ENCODE measurements around the gene DENND4B. TPM values are rescaled to one million over a fixed set of nuclear protein-coding genes. Genes with fewer than 3 reads are reported as not detected.

DENND4B gene
- total RNA-seq (100 to 1,000 TPM; 161 to 220 (median 196) TPM), total RNA-seq (93.1 to 231 (median 157) reads per million in 29 experiments)
- total RNA-seq (2013): 69.8 TPM

DNA sequence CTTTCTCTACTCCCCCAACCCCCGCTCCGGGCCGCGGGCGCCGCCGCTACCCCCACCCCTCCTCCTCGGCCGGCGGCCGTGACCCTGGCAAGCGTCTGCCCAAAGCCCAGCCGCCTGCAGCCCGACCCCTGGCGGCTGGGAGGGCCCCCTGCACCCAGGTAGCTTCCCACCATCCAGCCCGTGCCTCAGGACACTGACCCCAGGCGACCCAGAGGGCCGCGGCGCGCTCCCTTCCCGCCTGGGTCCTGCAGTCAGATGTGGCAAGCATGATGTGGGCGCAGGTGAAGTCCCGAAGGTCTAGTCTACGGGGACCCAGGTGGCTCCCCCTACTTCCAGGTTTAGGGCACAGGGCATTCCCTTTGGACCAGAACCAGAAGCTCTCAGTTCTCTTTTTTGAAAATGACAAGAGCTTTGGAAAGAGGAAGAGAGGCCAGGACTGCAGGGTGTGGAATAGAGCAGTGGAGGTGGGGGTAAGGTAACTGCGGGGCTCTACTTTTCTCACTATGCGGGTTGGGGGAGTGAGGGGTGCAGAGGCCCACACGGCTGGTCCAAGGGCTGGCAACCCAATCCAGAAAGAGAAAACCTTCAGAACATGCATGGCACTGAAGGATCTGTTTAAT is at the start of gene DENND4B:
TSS of gene DENND4B (minus strand) at position 97 of the 620 bp plus-strand sequence. CDS start 2,344 bp downstream, outside the sequence.
- 3% methylated on average over 24 of the region's 28 CpGs for WGBS (ENCODE audit: insufficient coverage)
- peak within 1 kb of the TSS; percentile 70 to 83 for H3K4me3 ChIP-seq (ENCODE audit: control insufficient read depth in 1 of 2, extremely low read depth in 1 of 2, low read length in 1 of 2)
- no peaks in the 10 kb centered on the region for H3K27me3 ChIP-seq (replicated peaks in 1 of 2; ENCODE audit: control insufficient read depth in 2 of 2, extremely low read depth in 1 of 2, insufficient read depth in 2 of 2, low read length in 1 of 2)
- Mint-ChIP-seq H3K27me3 (no peaks in the 10 kb centered on the region), H3K4me3 (peak within 1 kb of the TSS; percentile 91 to 94 (median 92)), H3K36me3 (peaks cover 23% of the 10 kb centered on the region), H3K4me1 (peaks cover 30 to 40% (median 34%) of the 10 kb centered on the region in 3 donors), H3K9me3 (no peaks in the 10 kb centered on the region), H3K27ac (peak within 1 kb of the TSS; percentile 90 to 96)
- no peaks in the 10 kb centered on the region for H3K9me3 ChIP-seq
- peak; percentile 33 to 83 (median 60) for DNase-seq
- H3K27ac ChIP-seq (ENCODE audit: low read length): peak within 1 kb of the TSS; percentile 84
- ATAC-seq (replicated peaks in 1 of 4): peak; percentile 63 to 68 (median 66)
- ChIA-PET POLR2A (interaction anchor here (0.5 to 2.6 kb wide), 4 partner anchors 10 to 41 kb away, joined by 3 to 10 read pairs (median 6); partner anchors contain the start of gene GATAD2B (in 1 of the 2)), CTCF (interaction anchor here (0.6 to 4.3 kb wide), 13 partner anchors 10 to 168 kb away, joined by 3 to 25 read pairs (median 6); partner anchors contain the start of genes CREB3L4 (in 1 of the 2), GATAD2B (in 1 of the 2), JTB (in 1 of the 2) and RPS27 (in 1 of the 2))
- H3K36me3 ChIP-seq (ENCODE audit: control insufficient read depth in 2 of 2, extremely low read depth in 1 of 2, insufficient read depth in 1 of 2, low read length in 1 of 2): peaks cover 16 to 67% of the 10 kb centered on the region in 2 donors
- peaks cover 9 to 44% of the 10 kb centered on the region in 2 experiments for H3K4me1 ChIP-seq (ENCODE audit: control insufficient read depth in 1 of 2, extremely low read depth in 1 of 2, insufficient read depth in 2 of 2, low read length in 2 of 2)

DNA sequence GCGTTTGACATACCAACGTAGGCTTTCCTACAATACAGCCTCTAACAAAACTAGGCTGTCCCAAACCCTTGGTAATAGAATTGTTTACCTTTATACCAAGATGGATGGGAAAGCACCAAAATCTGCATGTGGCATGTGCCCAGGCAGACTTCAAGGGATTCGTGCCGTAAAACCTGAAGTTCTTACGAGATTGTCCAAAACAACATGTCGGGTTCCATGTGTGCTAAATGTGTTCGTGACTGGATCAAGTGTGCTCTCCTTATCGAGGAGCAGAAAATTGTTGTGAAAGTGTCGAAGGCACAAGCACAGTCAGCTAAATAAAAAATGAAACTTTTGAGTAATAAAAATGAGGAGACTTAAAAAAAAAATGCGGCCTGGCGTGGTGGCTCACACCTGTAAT is 49.1 kb upstream of the DENND4B start:
- Mint-ChIP-seq H3K9me3 (no peaks in the 10 kb centered on the region), H3K4me3 (no peak overlapping the region), H3K27ac (peak overlapping the region in 1 of 2 donors; percentile 30), H3K27me3 (peaks cover 0 to 1% of the 10 kb centered on the region in 2 donors), H3K4me1 (peaks cover 29 to 33% (median 30%) of the 10 kb centered on the region in 3 donors), H3K36me3 (peaks cover 30% of the 10 kb centered on the region)
- DNase-seq (no peak), ATAC-seq (replicated peaks in 1 of 4) (no peak)
- Histone ChIP-seq H3K27me3 (replicated peaks in 1 of 2; ENCODE audit: control insufficient read depth in 2 of 2, extremely low read depth in 1 of 2, insufficient read depth in 2 of 2, low read length in 1 of 2) (no peaks in the 10 kb centered on the region), H3K4me3 (ENCODE audit: control insufficient read depth in 1 of 2, extremely low read depth in 1 of 2, low read length in 1 of 2) (no peak overlapping the region), H3K27ac (ENCODE audit: low read length) (no peak overlapping the region), H3K4me1 (ENCODE audit: control insufficient read depth in 1 of 2, extremely low read depth in 1 of 2, insufficient read depth in 2 of 2, low read length in 2 of 2) (peaks cover 16 to 28% of the 10 kb centered on the region in 2 experiments), H3K9me3 (no peaks in the 10 kb centered on the region), H3K36me3 (ENCODE audit: control insufficient read depth in 2 of 2, extremely low read depth in 1 of 2, insufficient read depth in 1 of 2, low read length in 1 of 2) (peaks cover 0 to 41% of the 10 kb centered on the region in 2 donors)
- WGBS (ENCODE audit: insufficient coverage): 100% methylated on average over 9 of the region's 11 CpGs
- ChIA-PET CTCF (interaction anchor here in 1 of 2 donors (0.8 kb wide), 1 partner anchor 203 kb away, joined by 3 read pairs; no protein-coding TSS in a partner anchor), POLR2A (interaction anchor here in 1 of 2 donors (0.7 kb wide), 1 partner anchor 58 kb away, joined by 4 read pairs; no protein-coding TSS in a partner anchor)

DNA sequence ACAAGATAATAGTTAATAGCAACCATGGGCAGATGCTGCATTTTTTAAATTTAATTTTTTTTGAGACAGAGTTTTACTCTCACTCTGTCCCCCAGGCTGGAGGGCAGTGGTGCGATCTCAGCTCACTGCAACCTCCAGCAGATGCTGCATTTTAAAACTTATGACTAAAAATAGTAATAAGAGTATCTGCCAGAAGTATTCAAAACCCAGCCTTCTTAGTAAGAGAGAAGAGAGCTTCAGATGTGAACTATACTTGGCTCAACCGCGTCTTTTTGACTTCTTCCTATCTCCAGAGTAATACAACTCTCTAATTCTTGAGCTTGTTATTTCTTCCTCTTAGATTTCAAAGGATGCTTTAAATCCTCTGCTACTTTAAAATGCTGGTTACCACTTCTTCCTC is 48.7 kb upstream of the DENND4B start:
- Mint-ChIP-seq H3K27me3 (peaks cover 0 to 3% of the 10 kb centered on the region in 2 donors), H3K36me3 (peaks cover 33% of the 10 kb centered on the region), H3K4me3 (no peak overlapping the region), H3K9me3 (no peaks in the 10 kb centered on the region), H3K4me1 (peaks cover 33 to 37% (median 35%) of the 10 kb centered on the region in 3 donors), H3K27ac (peak overlapping the region in 1 of 2 donors; percentile 12)
- Histone ChIP-seq H3K27me3 (replicated peaks in 1 of 2; ENCODE audit: control insufficient read depth in 2 of 2, extremely low read depth in 1 of 2, insufficient read depth in 2 of 2, low read length in 1 of 2) (no peaks in the 10 kb centered on the region), H3K4me1 (ENCODE audit: control insufficient read depth in 1 of 2, extremely low read depth in 1 of 2, insufficient read depth in 2 of 2, low read length in 2 of 2) (peaks cover 16 to 30% of the 10 kb centered on the region in 2 experiments), H3K36me3 (ENCODE audit: control insufficient read depth in 2 of 2, extremely low read depth in 1 of 2, insufficient read depth in 1 of 2, low read length in 1 of 2) (peaks cover 0 to 41% of the 10 kb centered on the region in 2 donors), H3K9me3 (no peaks in the 10 kb centered on the region), H3K27ac (ENCODE audit: low read length) (no peak overlapping the region), H3K4me3 (ENCODE audit: control insufficient read depth in 1 of 2, extremely low read depth in 1 of 2, low read length in 1 of 2) (no peak overlapping the region)
- DNase-seq (no peak), ATAC-seq (replicated peaks in 1 of 4) (no peak)
- no CpG with 5 or more reads among the region's 3 CpGs for WGBS (ENCODE audit: insufficient coverage)
- CTCF ChIA-PET: interaction anchor here in 1 of 2 donors (0.8 kb wide), 1 partner anchor 202 kb away, joined by 3 read pairs; no protein-coding TSS in a partner anchor
- POLR2A ChIA-PET: interaction anchor here in 1 of 2 donors (0.6 kb wide), 1 partner anchor 349 kb away, joined by 4 read pairs; no protein-coding TSS in a partner anchor

DNA sequence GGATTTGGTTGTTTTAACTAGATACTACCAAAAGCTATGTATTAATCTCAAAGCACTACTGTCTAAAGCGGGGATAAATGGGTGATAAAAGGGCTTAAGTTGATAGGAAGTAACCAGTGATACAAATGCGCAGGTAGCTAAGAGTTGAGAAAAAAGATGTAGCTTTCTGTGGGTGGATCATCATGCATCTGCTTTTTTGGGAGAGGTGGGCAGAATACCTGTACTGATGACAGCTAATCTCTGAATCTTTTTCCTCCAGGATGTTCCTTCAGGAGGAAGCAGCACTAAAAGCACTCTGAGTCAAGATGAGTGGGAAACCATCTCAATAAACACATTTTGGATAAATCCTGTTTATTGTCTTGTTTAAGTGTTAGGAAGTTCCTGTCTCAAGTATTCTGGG is 45.3 kb upstream of the DENND4B start:
- no CpG with 5 or more reads among the region's 2 CpGs for WGBS (ENCODE audit: insufficient coverage)
- Histone ChIP-seq H3K4me3 (ENCODE audit: control insufficient read depth in 1 of 2, extremely low read depth in 1 of 2, low read length in 1 of 2) (peak overlapping the region; percentile 92 to 100), H3K27me3 (replicated peaks in 1 of 2; ENCODE audit: control insufficient read depth in 2 of 2, extremely low read depth in 1 of 2, insufficient read depth in 2 of 2, low read length in 1 of 2) (no peaks in the 10 kb centered on the region), H3K36me3 (ENCODE audit: control insufficient read depth in 2 of 2, extremely low read depth in 1 of 2, insufficient read depth in 1 of 2, low read length in 1 of 2) (peaks cover 0 to 41% of the 10 kb centered on the region in 2 donors), H3K9me3 (no peaks in the 10 kb centered on the region), H3K27ac (ENCODE audit: low read length) (peak overlapping the region; percentile 97), H3K4me1 (ENCODE audit: control insufficient read depth in 1 of 2, extremely low read depth in 1 of 2, insufficient read depth in 2 of 2, low read length in 2 of 2) (peaks cover 16 to 40% of the 10 kb centered on the region in 2 experiments)
- H3K27me3 Mint-ChIP-seq: peaks cover 0 to 3% of the 10 kb centered on the region in 2 donors
- H3K4me1 Mint-ChIP-seq: peaks cover 42 to 45% (median 43%) of the 10 kb centered on the region in 3 donors
- ChIA-PET POLR2A (interaction anchor here (0.6 to 1.6 kb wide), 10 partner anchors 13 to 498 kb away, joined by 3 to 10 read pairs (median 5); partner anchors contain the start of genes CHTOP (in 1 of the 2) and CREB3L4 (in 1 of the 2)), CTCF (interaction anchor here (0.5 to 2.3 kb wide), 3 partner anchors 14 to 143 kb away, joined by 3 to 7 read pairs (median 4); partner anchors contain the start of genes CREB3L4 (in 1 of the 2) and JTB (in 1 of the 2))
- H3K4me3 Mint-ChIP-seq: peak overlapping the region; percentile 93 to 97 (median 97)
- no peak for ATAC-seq (replicated peaks in 1 of 4)
- no peak for DNase-seq
- H3K9me3 Mint-ChIP-seq: no peaks in the 10 kb centered on the region
- peaks cover 33% of the 10 kb centered on the region for H3K36me3 Mint-ChIP-seq
- peak overlapping the region; percentile 98 to 99 for H3K27ac Mint-ChIP-seq

DNA sequence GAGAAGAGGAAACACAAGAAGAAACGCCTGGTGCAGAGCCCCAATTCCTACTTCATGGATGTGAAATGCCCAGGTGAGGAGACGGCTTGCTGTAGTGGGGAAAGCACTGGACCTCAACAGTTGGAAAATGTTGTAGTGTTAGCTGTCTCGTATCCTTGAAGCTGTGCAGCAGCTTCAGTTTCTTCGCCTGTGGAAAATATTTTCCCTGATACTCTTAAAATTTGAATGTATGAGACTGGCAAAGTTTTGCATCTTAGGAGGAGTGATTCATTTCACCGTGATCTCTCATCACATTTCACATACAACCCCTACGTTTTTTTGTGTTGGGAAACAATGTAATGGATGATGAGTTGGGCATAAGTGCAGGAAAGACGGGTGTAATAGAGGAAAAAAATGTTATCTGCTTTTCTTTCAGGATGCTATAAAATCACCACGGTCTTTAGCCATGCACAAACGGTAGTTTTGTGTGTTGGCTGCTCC is 44.7 kb upstream of the DENND4B start:
- no peaks in the 10 kb centered on the region for H3K9me3 ChIP-seq
- H3K4me3 Mint-ChIP-seq: peak overlapping the region; percentile 93 to 97 (median 97)
- WGBS (ENCODE audit: insufficient coverage): 8% methylated on average over 5 of the region's 9 CpGs
- peaks cover 33% of the 10 kb centered on the region for H3K36me3 Mint-ChIP-seq
- H3K4me3 ChIP-seq (ENCODE audit: control insufficient read depth in 1 of 2, extremely low read depth in 1 of 2, low read length in 1 of 2): peak overlapping the region; percentile 92 to 100
- H3K27me3 ChIP-seq (replicated peaks in 1 of 2; ENCODE audit: control insufficient read depth in 2 of 2, extremely low read depth in 1 of 2, insufficient read depth in 2 of 2, low read length in 1 of 2): no peaks in the 10 kb centered on the region
- H3K4me1 ChIP-seq (ENCODE audit: control insufficient read depth in 1 of 2, extremely low read depth in 1 of 2, insufficient read depth in 2 of 2, low read length in 2 of 2): peaks cover 18 to 46% of the 10 kb centered on the region in 2 experiments
- ATAC-seq (replicated peaks in 1 of 4): no peak
- H3K9me3 Mint-ChIP-seq: no peaks in the 10 kb centered on the region
- ChIA-PET CTCF (interaction anchor here in 1 of 2 donors (1.9 to 2.3 kb wide), 2 partner anchors 13 to 24 kb away, joined by 4 to 7 read pairs; partner anchors contain the start of genes CREB3L4 and JTB), POLR2A (interaction anchor here (0.6 to 1.6 kb wide), 10 partner anchors 24 to 357 kb away, joined by 3 to 10 read pairs (median 6); partner anchors contain the start of genes CHTOP (in 1 of the 2), CREB3L4 (in 1 of the 2), CRTC2 (in 1 of the 2) and INTS3 (in 1 of the 2))
- H3K27me3 Mint-ChIP-seq: peaks cover 0 to 5% of the 10 kb centered on the region in 2 donors
- no peak for DNase-seq
- H3K27ac Mint-ChIP-seq: peak overlapping the region; percentile 98 to 99
- H3K27ac ChIP-seq (ENCODE audit: low read length): peak overlapping the region; percentile 97
- H3K4me1 Mint-ChIP-seq: peaks cover 47 to 51% (median 48%) of the 10 kb centered on the region in 3 donors
- H3K36me3 ChIP-seq (ENCODE audit: control insufficient read depth in 2 of 2, extremely low read depth in 1 of 2, insufficient read depth in 1 of 2, low read length in 1 of 2): peaks cover 0 to 41% of the 10 kb centered on the region in 2 donors
